Fibroblast of gingiva (primary cell): ENCODE measurements around the gene CTSD.
"Not testable (repeated sequence)": the region's sequence is repeated elsewhere in the genome, so short reads cannot be mapped to it uniquely, and the experiment has no call there.

Experiments
- DNase-seq: peaks from one replicate; pipeline ENCODE4 v3.0.0-alpha.2; 2011; ENCODE audit warnings: low read depth

The CTSD gene

GRCh38 chr11:1770061-1770460 lies 6.3 kb upstream of the CTSD start:
- DNase-seq: no peak

- DNase-seq: not testable (repeated sequence)
These were observed 5.7 kb upstream of the CTSD start for GRCh38 chr11:1769304-1769936.

GRCh38 chr11:1768141-1768469 lies 4.4 kb upstream of the CTSD start:
- DNase-seq: no peak

GRCh38 chr11:1767399-1768140 lies 3.8 kb upstream of the CTSD start:
- no peak for DNase-seq

- no peak for DNase-seq
These were observed 3.1 kb upstream of the CTSD start for GRCh38 chr11:1766719-1767398.

GRCh38 chr11:1765871-1766718 lies 2.4 kb upstream of the CTSD start:
- DNase-seq: no peak

- no peak for DNase-seq
These were observed 361 bp downstream of the CTSD start for GRCh38 chr11:1763336-1763795.

GRCh38 chr11:1762537-1763302 lies 1.0 kb downstream of the CTSD start:
- DNase-seq: no peak

- DNase-seq: peak; percentile 40
These were observed 1.7 kb downstream of the CTSD start for GRCh38 chr11:1761857-1762536.

GRCh38 chr11:1761110-1761856 lies 2.4 kb downstream of the CTSD start:
- DNase-seq: no peak

GRCh38 chr11:1760351-1761109 lies 3.2 kb downstream of the CTSD start:
- DNase-seq: peak; percentile 79

- no peak for DNase-seq
These were observed 3.9 kb downstream of the CTSD start for GRCh38 chr11:1759851-1760220.

GRCh38 chr11:1759151-1759850 lies 4.4 kb downstream of the CTSD start:
- no peak for DNase-seq

GRCh38 chr11:1758611-1759150 lies 5.0 kb downstream of the CTSD start:
- DNase-seq: no peak

- DNase-seq: no peak
These were observed 5.7 kb downstream of the CTSD start for GRCh38 chr11:1757861-1758610.

- no peak for DNase-seq
These were observed 6.6 kb downstream of the CTSD start for GRCh38 chr11:1756791-1757771.
